GM18867 (cell line): ENCODE results near the gene RBAK.
"Not testable (repeated sequence)": the region's sequence is repeated elsewhere in the genome, so short reads cannot be mapped to it uniquely, and the experiment has no call there.

Source experiments
- ATAC-seq: cut with Tn5 transposase; IDR thresholded peaks from one replicate; pipeline ENCODE4 v1.9.1; 2021; ENCODE audit warnings: mild to moderate bottlenecking, moderate library complexity; ENCODE audit not compliant: unreplicated experiment

RBAK gene

DNA sequence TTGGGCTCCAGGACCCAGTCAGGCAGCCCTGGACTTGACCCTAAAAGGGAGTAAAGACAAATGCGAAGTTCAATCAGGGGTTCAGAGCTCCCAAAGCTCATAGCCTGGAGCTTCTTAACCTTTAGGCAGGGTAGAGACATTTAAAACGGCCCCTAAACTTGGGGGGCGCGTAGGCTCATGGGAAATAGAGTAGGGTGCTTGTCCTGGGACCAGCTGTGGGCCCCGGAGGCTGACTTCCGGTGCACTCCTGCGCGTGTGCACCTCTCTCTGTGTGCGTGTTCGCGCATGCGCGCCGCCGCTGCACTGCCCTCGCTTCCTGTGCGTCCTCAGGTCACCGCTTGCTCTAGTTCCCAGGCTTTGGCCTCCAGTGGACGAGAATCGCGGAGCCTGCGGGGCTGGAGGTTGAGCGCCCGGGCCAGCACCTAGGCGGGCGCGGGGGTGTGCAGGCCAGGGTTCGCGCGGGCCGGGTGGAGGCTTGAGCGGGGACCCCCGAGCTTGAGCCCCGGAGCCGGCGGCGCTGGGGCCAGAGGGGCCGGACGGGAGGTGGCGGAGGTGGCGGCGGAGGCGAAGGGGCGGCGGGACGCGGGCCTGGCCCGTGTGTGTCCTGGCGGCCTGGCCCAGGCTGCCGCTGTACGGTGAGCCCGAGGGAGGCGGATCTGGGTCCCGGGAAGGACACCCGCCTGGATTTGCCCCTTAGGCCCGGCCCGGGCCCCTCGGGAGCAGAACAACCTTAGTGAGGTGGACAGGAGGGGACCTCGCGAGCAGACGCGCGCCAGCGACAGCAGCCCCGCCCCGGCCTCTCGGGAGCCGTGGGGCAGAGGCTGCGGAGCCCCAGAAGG, at the start of gene RBAK:
RBAK (plus strand) TSS at position 303 of the 839 bp plus-strand sequence. CDS start 2,217 bp downstream, outside the sequence.
- peak; percentile 100 for ATAC-seq

- no peak for ATAC-seq
These were observed 48.9 kb upstream of the RBAK start for GRCh38 chr7:4996696-4997222.

GRCh38 chr7:4998244-4998643, 47.4 kb upstream of the RBAK start:
- ATAC-seq = no peak

- no peak for ATAC-seq
These were observed 46.8 kb upstream of the RBAK start for GRCh38 chr7:4998910-4999309.

DNA sequence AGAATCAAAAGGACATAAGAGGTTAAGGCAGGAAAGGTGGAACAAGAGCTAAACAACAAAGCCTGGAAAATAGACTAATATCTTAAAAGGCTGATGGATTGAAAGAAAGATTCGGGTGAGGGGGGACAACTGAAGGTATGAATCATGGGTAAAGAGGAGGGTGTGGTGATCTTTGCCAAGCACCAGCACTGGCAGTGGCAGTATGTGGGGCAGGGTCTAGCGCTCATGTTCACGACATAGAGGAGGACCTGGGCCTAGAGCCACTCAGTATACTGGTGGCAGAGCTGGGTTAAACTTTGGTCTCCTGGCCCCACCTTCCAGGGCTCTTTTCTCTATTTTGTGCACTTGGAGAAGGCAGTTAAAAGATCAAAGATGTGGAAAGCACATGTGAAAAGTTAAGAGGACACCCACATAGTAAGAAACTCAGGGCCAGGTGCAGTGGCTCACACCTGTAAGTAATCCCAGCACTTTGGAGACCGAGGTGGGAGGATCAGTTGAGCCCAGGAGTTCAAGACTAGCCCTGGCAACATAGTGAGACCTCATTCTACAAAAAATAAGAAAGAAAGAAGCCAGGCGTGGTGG, 46.2 kb upstream of the RBAK start:
- no peak for ATAC-seq

DNA sequence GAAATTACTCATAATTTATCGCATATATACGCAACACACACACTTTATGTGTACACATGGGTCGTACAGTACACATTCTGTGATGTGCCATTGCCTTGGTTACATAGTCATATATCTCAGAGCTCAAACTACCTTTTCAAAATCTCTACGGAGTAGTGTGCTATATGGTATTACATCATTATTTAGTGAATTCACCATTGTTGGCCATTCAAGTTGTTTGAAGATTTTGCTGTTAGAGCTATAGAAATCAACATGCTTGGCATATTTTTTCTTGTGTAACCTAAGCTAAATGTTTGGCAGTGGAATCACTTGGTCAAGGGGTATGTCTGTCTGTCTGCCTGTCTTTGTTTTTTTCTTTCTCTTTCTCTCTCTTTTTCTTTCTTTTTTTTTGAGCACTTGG, 44.7 kb upstream of the RBAK start:
- ATAC-seq = no peak

DNA sequence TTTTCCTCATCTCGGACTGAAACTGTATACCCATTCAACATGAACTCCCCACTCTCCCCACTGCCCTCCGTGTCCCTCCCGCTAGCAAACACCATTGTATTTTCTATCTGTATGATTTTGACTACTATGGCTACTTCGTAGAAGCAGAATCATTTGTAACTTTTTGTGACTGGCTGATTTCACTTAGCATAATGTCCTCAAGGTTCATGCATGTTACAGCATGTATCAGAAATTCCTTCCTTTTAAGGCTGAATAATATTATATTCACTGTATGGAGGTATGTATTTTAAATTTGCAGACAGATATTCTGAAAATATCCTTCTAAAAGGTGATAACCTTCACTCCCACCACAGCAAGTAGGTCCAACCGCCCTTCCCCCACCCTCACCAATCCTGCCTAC, 43.7 kb upstream of the RBAK start:
- no peak for ATAC-seq

GRCh38 chr7:5005066-5005465, 40.6 kb upstream of the RBAK start:
- ATAC-seq = no peak

- ATAC-seq = no peak
These were observed 32.7 kb upstream of the RBAK start for GRCh38 chr7:5012985-5013384.

GRCh38 chr7:5015936-5016335, 29.7 kb upstream of the RBAK start:
- ATAC-seq = not testable (repeated sequence)

- not testable (repeated sequence) for ATAC-seq
These were observed 28.0 kb upstream of the RBAK start for GRCh38 chr7:5017626-5018025.

DNA sequence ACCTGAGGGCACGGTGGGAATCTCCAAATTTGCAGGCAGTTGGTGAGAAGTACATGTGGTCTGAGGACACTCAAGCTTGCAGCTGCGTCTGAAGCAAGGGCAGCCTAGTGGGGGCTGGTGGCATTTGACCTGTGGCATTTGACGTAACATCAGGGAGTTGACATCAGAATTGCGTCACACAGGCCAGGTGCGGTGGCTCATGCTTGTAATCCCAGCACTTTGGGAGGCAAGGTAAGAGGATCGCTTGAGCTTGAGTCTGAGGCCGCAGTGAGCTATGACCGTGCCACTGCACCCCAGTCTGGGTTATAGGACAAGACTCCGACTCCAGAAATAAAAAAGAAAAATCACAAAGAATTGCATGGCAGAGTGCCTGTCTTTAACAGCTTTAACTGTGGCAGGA, 25.6 kb upstream of the RBAK start:
- ATAC-seq = no peak

GRCh38 chr7:5020976-5021550, 24.6 kb upstream of the RBAK start:
- not testable (repeated sequence) for ATAC-seq

- not testable (repeated sequence) for ATAC-seq
These were observed 22.0 kb upstream of the RBAK start for GRCh38 chr7:5023626-5024025.

DNA sequence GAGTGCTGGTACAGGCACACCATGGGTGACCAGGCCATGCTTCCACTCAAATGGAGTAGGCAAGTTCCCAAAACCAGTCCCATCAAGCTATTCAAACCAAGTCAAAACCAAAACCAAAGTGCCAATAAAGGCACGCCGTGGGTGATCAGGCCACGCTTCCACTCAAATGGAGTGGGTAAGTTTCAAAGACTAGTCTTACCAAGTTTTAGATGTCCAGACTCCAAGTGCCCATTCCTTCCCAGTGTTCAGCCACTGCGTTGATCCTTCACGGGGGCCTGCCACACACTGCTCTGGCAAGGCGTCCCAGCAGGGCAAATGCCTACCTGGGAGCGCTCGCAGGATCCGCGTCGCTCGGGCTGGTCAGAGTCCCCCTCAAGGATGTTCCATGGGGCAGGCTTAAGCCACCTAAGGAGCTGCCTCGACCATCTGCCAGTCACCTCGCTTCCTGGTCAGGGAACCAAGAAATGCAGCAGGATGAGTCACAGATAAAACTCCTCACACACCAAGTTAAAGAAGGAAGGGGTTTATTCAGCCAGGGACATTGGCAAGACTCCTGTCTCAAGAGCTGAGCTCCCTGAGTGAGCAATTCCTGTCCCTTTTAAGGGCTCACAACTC, 17.8 kb upstream of the RBAK start:
- not testable (repeated sequence) for ATAC-seq

DNA sequence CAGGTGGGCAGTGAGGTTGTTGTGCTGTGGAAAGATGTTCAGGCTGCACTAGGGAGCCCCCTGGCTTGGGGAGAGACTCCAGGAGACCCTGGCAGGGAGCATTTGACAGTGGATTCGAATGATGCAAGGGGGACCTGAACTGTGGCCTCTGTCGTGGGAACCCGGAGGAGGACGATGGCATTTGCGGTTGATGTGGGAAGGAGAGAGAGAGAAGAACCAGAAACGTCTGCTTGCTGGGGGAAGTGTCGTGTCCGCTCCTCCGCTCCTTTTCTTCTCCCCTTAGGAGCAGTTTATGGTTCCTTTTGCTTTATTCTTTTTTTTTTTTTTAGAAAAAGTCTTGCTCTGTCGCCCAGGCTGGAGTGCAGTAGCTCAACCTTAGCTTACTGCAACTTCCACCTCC, 12.5 kb upstream of the RBAK start:
- not testable (repeated sequence) for ATAC-seq

- no peak for ATAC-seq
These were observed 10.4 kb upstream of the RBAK start for GRCh38 chr7:5035276-5035675.

GRCh38 chr7:5036446-5036845, 9.2 kb upstream of the RBAK start:
- ATAC-seq = no peak

GRCh38 chr7:5041047-5041446, 4.6 kb upstream of the RBAK start:
- ATAC-seq = no peak

GRCh38 chr7:5043661-5044060, 2.0 kb upstream of the RBAK start:
- no peak for ATAC-seq

GRCh38 chr7:5046397-5046732, 705 bp downstream of the RBAK start:
- not testable (repeated sequence) for ATAC-seq
